Tibial nerve (tissue), 4 donors: ENCODE data around the gene MUSK.

Source experiments
- EP300 ChIP-seq, 2 donors: sonication (generic); formaldehyde crosslinking; IDR thresholded peaks; one replicate each; pipeline ENCODE4 v1.6.1; 2017; ENCODE audit warnings: antibody characterized with exemption in 2 of 2, mild to moderate bottlenecking in 1 of 2
- POLR2A ChIP-seq, 2 donors: fragments of 450-650 bp; IDR thresholded peaks; one replicate each; pipeline ENCODE4 v1.6.1; 2017; ENCODE audit warnings: antibody characterized with exemption in 2 of 2, mild to moderate bottlenecking in 2 of 2, moderate library complexity in 2 of 2
- TF ChIP-seq, protein P1 (sequence below), 5 experiments: fragments of 200-600 bp in 3 of 5; fragments of 450-650 bp in 2 of 5; sonication (generic) in 3 of 5; IDR thresholded peaks; one replicate each; pipeline ENCODE4 v1.5.1; 2016 to 2019; ENCODE audit warnings: antibody characterized with exemption in 5 of 5, mild to moderate bottlenecking in 3 of 5, moderate library complexity in 2 of 5

DNA sequence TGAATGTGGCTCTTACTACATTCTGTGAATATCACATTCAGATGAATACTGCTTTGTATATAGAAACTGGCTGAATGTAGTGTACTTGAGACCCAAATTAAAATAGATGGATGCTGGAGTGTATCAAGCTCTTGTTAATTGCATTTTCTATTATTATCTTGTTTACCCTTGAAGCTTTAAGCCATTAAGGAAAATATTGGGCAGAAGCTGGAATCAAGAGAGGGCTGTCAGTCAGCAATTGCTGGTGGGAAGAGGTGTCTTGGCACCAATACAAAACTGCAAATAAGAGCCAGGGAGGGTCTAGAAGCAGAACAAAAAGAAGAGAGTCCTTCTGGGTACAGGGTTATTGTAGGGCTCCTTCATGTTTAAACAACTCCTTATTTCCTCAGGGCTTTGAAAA lies 38.8 kb downstream of the MUSK start:
- TF ChIP-seq, protein P1, sequence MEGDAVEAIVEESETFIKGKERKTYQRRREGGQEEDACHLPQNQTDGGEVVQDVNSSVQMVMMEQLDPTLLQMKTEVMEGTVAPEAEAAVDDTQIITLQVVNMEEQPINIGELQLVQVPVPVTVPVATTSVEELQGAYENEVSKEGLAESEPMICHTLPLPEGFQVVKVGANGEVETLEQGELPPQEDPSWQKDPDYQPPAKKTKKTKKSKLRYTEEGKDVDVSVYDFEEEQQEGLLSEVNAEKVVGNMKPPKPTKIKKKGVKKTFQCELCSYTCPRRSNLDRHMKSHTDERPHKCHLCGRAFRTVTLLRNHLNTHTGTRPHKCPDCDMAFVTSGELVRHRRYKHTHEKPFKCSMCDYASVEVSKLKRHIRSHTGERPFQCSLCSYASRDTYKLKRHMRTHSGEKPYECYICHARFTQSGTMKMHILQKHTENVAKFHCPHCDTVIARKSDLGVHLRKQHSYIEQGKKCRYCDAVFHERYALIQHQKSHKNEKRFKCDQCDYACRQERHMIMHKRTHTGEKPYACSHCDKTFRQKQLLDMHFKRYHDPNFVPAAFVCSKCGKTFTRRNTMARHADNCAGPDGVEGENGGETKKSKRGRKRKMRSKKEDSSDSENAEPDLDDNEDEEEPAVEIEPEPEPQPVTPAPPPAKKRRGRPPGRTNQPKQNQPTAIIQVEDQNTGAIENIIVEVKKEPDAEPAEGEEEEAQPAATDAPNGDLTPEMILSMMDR (IDR thresholded peaks at IDR 0.05) = no peak
- TF ChIP-seq POLR2A (IDR thresholded peaks at IDR 0.05) (no peak), EP300 (IDR thresholded peaks at IDR 0.05) (no peak)
